KG1 (cell line): Measurements from ENCODE around the gene PAGE4.
A peak's percentile ranks its signal among the peaks of the same experiment; 100 is the strongest.

Source experiments
- DNase-seq: peaks from one replicate; lab custom pipeline; 2025; lab: John Stamatoyannopoulos, UW

Gene PAGE4

GRCh38 chrX:49876750-49877149, 47.6 kb downstream of the PAGE4 start:
- peak; percentile 1 for DNase-seq

GRCh38 chrX:49877397-49878101, 48.4 kb downstream of the PAGE4 start:
- DNase-seq = no peak

GRCh38 chrX:49878128-49878833, 49.2 kb downstream of the PAGE4 start:
- no peak for DNase-seq

- peak; percentile 40 for DNase-seq
These were observed 49.9 kb downstream of the PAGE4 start, which contains the start of gene USP27X for GRCh38 chrX:49878834-49879655. Gene USP27X, plus strand, starts transcription at chrX:49879484. Its CDS starts 824 bp downstream, at chrX:49880308.

GRCh38 chrX:49879656-49880277, 50.7 kb downstream of the PAGE4 start:
- no peak for DNase-seq

GRCh38 chrX:49880668-49881067, 51.6 kb downstream of the PAGE4 start:
- no peak for DNase-seq
